Measurements from ENCODE around the gene TTLL3. TPM values are rescaled to one million over a fixed set of nuclear protein-coding genes. Genes with fewer than 3 reads are reported as not detected.

TTLL3 gene
- total RNA-seq, 1 donor from 2014 or later, result 29.8 TPM

GRCh38 chr3:9779721-9780457, 30.2 kb upstream of the TTLL3 start:
- no peak overlapping the region for H3K4me3 ChIP-seq (ENCODE audit: insufficient read depth, low read depth, low read length)
- H4K20me1 ChIP-seq (ENCODE audit: insufficient read depth, low read length), result no peaks in the 10 kb centered on the region
- DNase-seq (ENCODE audit: low read depth) (no peak), FAIRE-seq (no peak)
- peaks cover 18% of the 10 kb centered on the region for H3K36me3 ChIP-seq (ENCODE audit: insufficient read depth, low read length)
- H3K4me2 ChIP-seq (ENCODE audit: low read length), result no peak overlapping the region
- H3K9me3 ChIP-seq (ENCODE audit: insufficient read depth, low read depth, low read length), result no peaks in the 10 kb centered on the region
- Mint-ChIP-seq H3K4me3 (ENCODE audit: unreplicated experiment) (peak overlapping the region; percentile 71), H3K27ac (ENCODE audit: unreplicated experiment) (peak overlapping the region; percentile 72), H3K4me1 (ENCODE audit: low read depth, unreplicated experiment) (peaks cover 34% of the 10 kb centered on the region), H3K36me3 (ENCODE audit: low read depth, unreplicated experiment) (peaks cover 12% of the 10 kb centered on the region), H3K9me3 (ENCODE audit: unreplicated experiment) (peaks cover 2% of the 10 kb centered on the region), H3K27me3 (ENCODE audit: low read depth, unreplicated experiment) (no peaks in the 10 kb centered on the region)
- H3K4me1 ChIP-seq (ENCODE audit: insufficient read depth, low read length), result peaks cover 13% of the 10 kb centered on the region
- TF ChIP-seq EZH2 (IDR thresholded peaks at IDR 0.05; ENCODE audit: insufficient read depth, low read length), result no peak
- H3K27me3 ChIP-seq (ENCODE audit: insufficient read depth, low read length), result no peaks in the 10 kb centered on the region
- no peak overlapping the region for H3K9ac ChIP-seq (ENCODE audit: low read length)
- H3K27ac ChIP-seq (ENCODE audit: low read depth, low read length), result no peak overlapping the region
- H3K79me2 ChIP-seq (ENCODE audit: insufficient read depth, low read length), result no peaks in the 10 kb centered on the region
- no peak overlapping the region for H2AFZ ChIP-seq (ENCODE audit: low read depth, low read length)

DNA sequence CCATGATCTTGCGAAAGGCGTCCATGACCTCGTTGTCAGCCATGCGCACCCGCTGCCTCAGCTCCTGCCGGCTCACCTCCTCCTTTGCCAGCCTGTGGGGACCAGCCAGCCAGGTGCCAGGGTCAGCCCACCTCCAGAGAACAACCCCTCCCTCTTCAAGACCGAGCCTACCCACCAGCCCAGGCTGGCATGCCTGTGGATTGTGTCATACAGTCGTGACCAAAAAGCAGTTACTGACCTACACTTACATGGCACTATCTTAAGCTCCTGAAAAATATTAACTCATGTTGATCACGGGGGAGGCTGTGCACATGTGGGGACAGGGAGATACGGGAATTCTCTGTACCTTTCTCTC, 29.6 kb upstream of the TTLL3 start:
- Histone ChIP-seq H3K79me2 (ENCODE audit: insufficient read depth, low read length) (no peaks in the 10 kb centered on the region), H3K27me3 (ENCODE audit: insufficient read depth, low read length) (no peaks in the 10 kb centered on the region), H3K9ac (ENCODE audit: low read length) (no peak overlapping the region), H3K4me1 (ENCODE audit: insufficient read depth, low read length) (peaks cover 13% of the 10 kb centered on the region), H3K4me3 (ENCODE audit: insufficient read depth, low read depth, low read length) (no peak overlapping the region), H4K20me1 (ENCODE audit: insufficient read depth, low read length) (no peaks in the 10 kb centered on the region), H3K36me3 (ENCODE audit: insufficient read depth, low read length) (peaks cover 18% of the 10 kb centered on the region), H3K4me2 (ENCODE audit: low read length) (no peak overlapping the region), H3K27ac (ENCODE audit: low read depth, low read length) (no peak overlapping the region), H3K9me3 (ENCODE audit: insufficient read depth, low read depth, low read length) (no peaks in the 10 kb centered on the region), H2AFZ (ENCODE audit: low read depth, low read length) (no peak overlapping the region)
- Mint-ChIP-seq H3K27ac (ENCODE audit: unreplicated experiment) (peak overlapping the region; percentile 26), H3K4me3 (ENCODE audit: unreplicated experiment) (no peak overlapping the region), H3K27me3 (ENCODE audit: low read depth, unreplicated experiment) (no peaks in the 10 kb centered on the region), H3K36me3 (ENCODE audit: low read depth, unreplicated experiment) (peaks cover 14% of the 10 kb centered on the region), H3K4me1 (ENCODE audit: low read depth, unreplicated experiment) (peaks cover 34% of the 10 kb centered on the region), H3K9me3 (ENCODE audit: unreplicated experiment) (peaks cover 2% of the 10 kb centered on the region)
- FAIRE-seq (no peak), DNase-seq (ENCODE audit: low read depth) (no peak)
- TF ChIP-seq EZH2 (IDR thresholded peaks at IDR 0.05; ENCODE audit: insufficient read depth, low read length), result no peak
- TF ChIP-seq, protein P1, sequence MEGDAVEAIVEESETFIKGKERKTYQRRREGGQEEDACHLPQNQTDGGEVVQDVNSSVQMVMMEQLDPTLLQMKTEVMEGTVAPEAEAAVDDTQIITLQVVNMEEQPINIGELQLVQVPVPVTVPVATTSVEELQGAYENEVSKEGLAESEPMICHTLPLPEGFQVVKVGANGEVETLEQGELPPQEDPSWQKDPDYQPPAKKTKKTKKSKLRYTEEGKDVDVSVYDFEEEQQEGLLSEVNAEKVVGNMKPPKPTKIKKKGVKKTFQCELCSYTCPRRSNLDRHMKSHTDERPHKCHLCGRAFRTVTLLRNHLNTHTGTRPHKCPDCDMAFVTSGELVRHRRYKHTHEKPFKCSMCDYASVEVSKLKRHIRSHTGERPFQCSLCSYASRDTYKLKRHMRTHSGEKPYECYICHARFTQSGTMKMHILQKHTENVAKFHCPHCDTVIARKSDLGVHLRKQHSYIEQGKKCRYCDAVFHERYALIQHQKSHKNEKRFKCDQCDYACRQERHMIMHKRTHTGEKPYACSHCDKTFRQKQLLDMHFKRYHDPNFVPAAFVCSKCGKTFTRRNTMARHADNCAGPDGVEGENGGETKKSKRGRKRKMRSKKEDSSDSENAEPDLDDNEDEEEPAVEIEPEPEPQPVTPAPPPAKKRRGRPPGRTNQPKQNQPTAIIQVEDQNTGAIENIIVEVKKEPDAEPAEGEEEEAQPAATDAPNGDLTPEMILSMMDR (IDR thresholded peaks at IDR 0.05; ENCODE audit: insufficient read depth, low read depth, low read length), result no peak

GRCh38 chr3:9780910-9781309, 29.2 kb upstream of the TTLL3 start:
- Mint-ChIP-seq H3K9me3 (ENCODE audit: unreplicated experiment) (peaks cover 2% of the 10 kb centered on the region), H3K27ac (ENCODE audit: unreplicated experiment) (no peak overlapping the region), H3K36me3 (ENCODE audit: low read depth, unreplicated experiment) (peaks cover 17% of the 10 kb centered on the region), H3K4me1 (ENCODE audit: low read depth, unreplicated experiment) (peaks cover 36% of the 10 kb centered on the region), H3K27me3 (ENCODE audit: low read depth, unreplicated experiment) (no peaks in the 10 kb centered on the region), H3K4me3 (ENCODE audit: unreplicated experiment) (no peak overlapping the region)
- H3K4me3 ChIP-seq (ENCODE audit: insufficient read depth, low read depth, low read length), result no peak overlapping the region
- H3K4me1 ChIP-seq (ENCODE audit: insufficient read depth, low read length), result peaks cover 13% of the 10 kb centered on the region
- FAIRE-seq (no peak), DNase-seq (ENCODE audit: low read depth) (no peak)
- H3K27me3 ChIP-seq (ENCODE audit: insufficient read depth, low read length), result no peaks in the 10 kb centered on the region
- H2AFZ ChIP-seq (ENCODE audit: low read depth, low read length), result no peak overlapping the region
- no peaks in the 10 kb centered on the region for H4K20me1 ChIP-seq (ENCODE audit: insufficient read depth, low read length)
- TF ChIP-seq, protein P1 (IDR thresholded peaks at IDR 0.05; ENCODE audit: insufficient read depth, low read depth, low read length), result no peak
- no peak for TF ChIP-seq EZH2 (IDR thresholded peaks at IDR 0.05; ENCODE audit: insufficient read depth, low read length)
- H3K4me2 ChIP-seq (ENCODE audit: low read length), result no peak overlapping the region
- H3K36me3 ChIP-seq (ENCODE audit: insufficient read depth, low read length), result peaks cover 18% of the 10 kb centered on the region
- H3K9me3 ChIP-seq (ENCODE audit: insufficient read depth, low read depth, low read length), result no peaks in the 10 kb centered on the region
- no peaks in the 10 kb centered on the region for H3K79me2 ChIP-seq (ENCODE audit: insufficient read depth, low read length)
- H3K9ac ChIP-seq (ENCODE audit: low read length), result no peak overlapping the region
- H3K27ac ChIP-seq (ENCODE audit: low read depth, low read length), result no peak overlapping the region

Measured in astrocyte (in vitro differentiated cells and primary cell).